GM12878 (cell line): ENCODE measurements around the gene MICA. TPM values are rescaled to one million over a fixed set of nuclear protein-coding genes. Genes with fewer than 3 reads are reported as not detected.

ENCODE experiments used
- ATAC-seq: fragments of 200-7000 bp; cut with Tn5 transposase; 3 replicates; pipeline ENCODE4 v1.9.1; 2020; ENCODE audit warnings: mild to moderate bottlenecking, moderate library complexity
- BruUV-seq: library from RNA; stranded (reverse); fragments of 400-500 nt; replicated peaks from 2 replicates; lab custom pipeline; 2021; lab: Mats Ljungman, UMichigan
- CTCF ChIA-PET: fragments of 300-600 bp; sonication (Branson Sonifier 250); formaldehyde crosslinking; extraction: SDS; loops from one replicate; lab custom pipeline; 2021; ENCODE audit warnings: inconsistent platforms; lab: Yijun Ruan, JAX
- POLR2A ChIA-PET: fragments of 350-600 bp; formaldehyde crosslinking; extraction: SDS; loops from one replicate; lab custom pipeline; 2021; ENCODE audit warnings: inconsistent platforms; lab: Charles Lee
- RAD21 ChIA-PET: fragments of 300-600 bp; sonication (Branson Sonifier 250); formaldehyde crosslinking; loops from one replicate; lab custom pipeline; 2023; ENCODE audit warnings: antibody characterized with exemption; ENCODE audit not compliant: unreplicated experiment; lab: Charles Lee
- SMC1A ChIA-PET: fragments of 300-600 bp; sonication (Branson Sonifier 250); formaldehyde crosslinking; loops from one replicate; lab custom pipeline; 2023; ENCODE audit not compliant: unreplicated experiment, uncharacterized antibody; lab: Charles Lee
- DNase-seq: peaks from one replicate; pipeline ENCODE4 v3.0.0-alpha.2; 2011; ENCODE audit warnings: low read depth, low spot score
- FAIRE-seq: peaks from 3 replicates; lab custom pipeline; 2011; peaks lifted over from hg19 to GRCh38; lab: Jason Lieb, UNC
- H2AFZ ChIP-seq: 2 replicates; pipeline ENCODE4 v1.6.0; 2011; ENCODE audit warnings: low read depth, low read length, control low read depth; ENCODE audit not compliant: control insufficient read depth
- H3K27ac ChIP-seq: 2 replicates; pipeline ENCODE4 v1.5.1; 2011; ENCODE audit warnings: control low read depth; ENCODE audit not compliant: control insufficient read depth, insufficient read depth
- H3K27me3 ChIP-seq, 2 experiments: replicated peaks in 1 of 2; 2 replicates each; pipeline versions ENCODE4 v1.6.0 to v1.6.1; 2011; ENCODE audit warnings: low read length in 1 of 2; ENCODE audit not compliant: control insufficient read depth in 2 of 2, insufficient read depth in 2 of 2
- H3K36me3 ChIP-seq, 2 experiments: 2 replicates each; pipeline ENCODE4 v1.5.1; 2011; ENCODE audit warnings: low read length in 1 of 2; ENCODE audit not compliant: control insufficient read depth in 2 of 2, insufficient read depth in 2 of 2
- H3K4me1 ChIP-seq: 2 replicates; pipeline ENCODE4 v1.6.1; 2011; ENCODE audit warnings: mild to moderate bottlenecking, low read length, moderate library complexity, mixed read lengths; ENCODE audit not compliant: control insufficient read depth, insufficient read depth
- H3K4me2 ChIP-seq: 2 replicates; pipeline ENCODE4 v1.6.0; 2011; ENCODE audit warnings: control low read depth; ENCODE audit not compliant: control insufficient read depth, insufficient read depth
- H3K4me3 ChIP-seq: fragments of 200-600 bp; sonication (generic); 2 replicates; pipeline ENCODE4 v1.5.1; 2016
- H3K79me2 ChIP-seq: 2 replicates; pipeline ENCODE4 v1.6.0; 2011; ENCODE audit warnings: low read length; ENCODE audit not compliant: control insufficient read depth, insufficient read depth
- H3K9ac ChIP-seq: 2 replicates; pipeline ENCODE4 v1.8.0; 2011; ENCODE audit warnings: low read length, control low read depth, mixed read lengths; ENCODE audit not compliant: control insufficient read depth, insufficient read depth
- H3K9me3 ChIP-seq: replicated peaks from 3 replicates; pipeline ENCODE4 v1.5.1; 2011; ENCODE audit warnings: mild to moderate bottlenecking, low read length; ENCODE audit not compliant: control insufficient read depth, insufficient read depth
- H4K20me1 ChIP-seq: 2 replicates; pipeline ENCODE4 v1.6.0; 2011; ENCODE audit not compliant: control insufficient read depth, insufficient read depth
- BCL11A ChIP-seq: IDR thresholded peaks from 2 replicates; pipeline ENCODE4 v1.6.1; 2011; ENCODE audit warnings: low read depth, low read length
- CHD1 ChIP-seq: IDR thresholded peaks from 2 replicates; pipeline ENCODE4 v1.6.1; 2012; ENCODE audit warnings: low read depth, low read length, improper control_type of control experiment
- ETV6 ChIP-seq, 2 experiments: fragments of 450-650 bp in 1 of 2; IDR thresholded peaks in 1 of 2; conservative IDR thresholded peaks in 1 of 2; 2 replicates each; pipeline ENCODE4 v1.6.1; 2014; ENCODE audit warnings: antibody characterized with exemption in 1 of 2, borderline replicate concordance in 1 of 2, low read depth in 1 of 2, mild to moderate bottlenecking in 1 of 2, moderate library complexity in 1 of 2
- JUNB ChIP-seq: IDR thresholded peaks from 2 replicates; pipeline ENCODE4 v1.6.1; 2016; ENCODE audit warnings: antibody characterized with exemption, mild to moderate bottlenecking
- NFIC ChIP-seq: IDR thresholded peaks from 2 replicates; pipeline ENCODE4 v1.6.1; 2012; ENCODE audit warnings: low read depth, mild to moderate bottlenecking, inconsistent platforms, low read length, moderate library complexity
- SUZ12 ChIP-seq: fragments of 200-600 bp; sonication (generic); IDR thresholded peaks from one replicate; pipeline ENCODE4 v1.6.1; 2018; ENCODE audit warnings: antibody characterized with exemption, mild to moderate bottlenecking; ENCODE audit not compliant: unreplicated experiment
- TCF12 ChIP-seq: IDR thresholded peaks from 2 replicates; pipeline ENCODE4 v1.6.1; 2011; ENCODE audit warnings: low read depth, mild to moderate bottlenecking, low read length
- ZBED1 ChIP-seq: IDR thresholded peaks from 2 replicates; pipeline ENCODE4 v1.6.1; 2016; ENCODE audit warnings: borderline replicate concordance
- ZNF274 ChIP-seq: IDR thresholded peaks from one replicate; pipeline ENCODE4 v1.8.0; 2011; ENCODE audit not compliant: insufficient read length, insufficient read depth
- ZNF622 ChIP-seq: fragments of 450-650 bp; IDR thresholded peaks from 2 replicates; pipeline ENCODE4 v1.6.1; 2017; ENCODE audit warnings: mild to moderate bottlenecking, inconsistent platforms
- WGBS: methylation state at CpG from one replicate; pipeline ENCODE4 v1.1.6; 2016; ENCODE audit warnings: low lambda C conversion rate; ENCODE audit not compliant: insufficient replicate concordance, insufficient coverage; ENCODE audit errors: missing lambda C conversion rate; 5-methylcytosine and 5-hydroxymethylcytosine counted together
- in situ Hi-C: fragments of 300-500 bp; cut with MboI; formaldehyde crosslinking; loops from 9 replicates; pipeline ENCODE4 v1.14.3; 2018; ENCODE audit warnings: mixed read lengths
- intact Hi-C: fragments of 100-400 bp; cut with micrococcal nuclease; formaldehyde crosslinking; loops from one replicate; pipeline ENCODE4 v1.14.2; 2022; ENCODE audit not compliant: unreplicated experiment
- polyA plus RNA-seq, 11 experiments: library from polyadenylated mRNA; depleted of rRNA in 4 of 11; unstranded in 6 of 11; stranded (reverse) in 5 of 11; fragments of >200 nt; fragmentation: Nextera tagmentation in 4 of 11; fragmentation: Illumina TruSeq in 1 of 11; extraction: Ambion mirVana in 4 of 11; extraction: Trizol in 1 of 11; gene quantifications; 1 replicate in 1 of 11; 2 replicates in 10 of 11; pipeline versions ENCODE4 v1.2.1 to v1.2.3, GENCODE V29; 2011 to 2016; ENCODE audit warnings: inconsistent platforms in 2 of 11, missing spikeins in 2 of 11, low read depth in 1 of 11
- total RNA-seq, 4 experiments: library from RNA; depleted of rRNA in 3 of 4; stranded (reverse); fragments of >200 nt in 3 of 4; fragmentation: Illumina TruSeq in 1 of 4; extraction: Trizol in 1 of 4; gene quantifications; 2 replicates each; pipeline versions ENCODE4 v1.2.1 to v1.2.3, GENCODE V29; 2013 to 2021
- TF ChIP-seq, protein P1 (sequence below): IDR thresholded peaks from 2 replicates; pipeline ENCODE4 v1.6.1; 2012; ENCODE audit warnings: low read depth, low read length, improper control_type of control experiment
- TF ChIP-seq, protein P2 (sequence below): fragments of 150-350 bp; IDR thresholded peaks from 2 replicates; pipeline ENCODE4 v1.6.1; 2014; ENCODE audit warnings: mild to moderate bottlenecking, low read depth, low read length
- TF ChIP-seq, protein P3 (sequence below): fragments of 450-650 bp; IDR thresholded peaks from 2 replicates; pipeline ENCODE4 v1.6.1; 2017; ENCODE audit warnings: mild to moderate bottlenecking

The MICA gene
- total and polyA plus RNA-seq, 10 of the 15 experiments (the other 5 are each of a cell fraction or from before 2014, with no cell fraction given): 3.6 to 10.5 (median 6.9) TPM

DNA sequence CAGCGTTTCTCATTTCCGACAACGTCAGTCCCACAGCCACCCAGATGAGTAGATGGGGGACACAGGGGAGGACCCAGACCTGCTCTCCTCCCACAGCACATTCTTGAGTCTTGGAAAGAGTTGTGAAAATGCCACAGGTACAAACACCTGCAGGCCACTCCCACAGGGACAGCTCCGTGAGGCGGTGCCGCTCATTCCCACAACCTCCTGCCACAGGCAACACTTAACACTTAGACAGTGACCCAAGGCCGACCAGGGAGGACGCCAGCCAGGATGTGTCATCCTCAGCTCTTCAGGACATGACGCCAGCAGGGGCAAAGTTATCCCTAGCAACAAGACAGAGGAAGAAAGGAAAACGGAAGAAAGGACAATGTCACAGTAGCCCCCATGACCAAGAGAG, 23.5 kb upstream of the MICA start:
- intact Hi-C loops: no loop called here
- CTCF ChIA-PET: interaction anchor here (1.3 to 1.7 kb wide), 4 partner anchors 9 to 62 kb away, joined by 3 to 5 read pairs (median 4); no protein-coding TSS in a partner anchor

More for the DNA sequence above, 23.5 kb upstream of the MICA start:
- BruUV-seq: no TSS peak
- no peaks in the 10 kb centered on the region for H3K36me3 ChIP-seq
- FAIRE-seq: no peak
- H3K4me2 ChIP-seq: no peak overlapping the region
- no peak overlapping the region for H3K4me3 ChIP-seq
- H3K27ac ChIP-seq: no peak overlapping the region
- peaks cover 3% of the 10 kb centered on the region in 2 experiments; a peak in 2 of 4 replicates for H3K27me3 ChIP-seq
- WGBS: 41% methylated on average over 10 of the region's 10 CpGs
- no peak for ATAC-seq
- DNase-seq: no peak
- ChIA-PET POLR2A (interaction anchor here (1.0 kb wide), 1 partner anchor 9 kb away, joined by 3 read pairs; no protein-coding TSS in a partner anchor), SMC1A (interaction anchor here (1.1 to 1.6 kb wide), 3 partner anchors 8 to 183 kb away, joined by 3 to 4 read pairs (median 4); no protein-coding TSS in a partner anchor), RAD21 (no interaction called here)
- H3K4me1 ChIP-seq: no peaks in the 10 kb centered on the region
- no peak overlapping the region for H2AFZ ChIP-seq
- no peaks in the 10 kb centered on the region for H4K20me1 ChIP-seq
- no peaks in the 10 kb centered on the region for H3K9me3 ChIP-seq
- TF ChIP-seq NFIC (no peak), ETV6 (conservative IDR thresholded peaks at IDR 0.05 in 1 of 2, IDR thresholded peaks at IDR 0.05 in 1 of 2; ENCODE audit: borderline replicate concordance in 1 of 2, low read depth in 1 of 2) (no peak), ZNF274 (no peak), SUZ12 (no peak), ZNF622 (no peak), BCL11A (no peak), ZBED1 (no peak), CHD1 (no peak), JUNB (no peak), TCF12 (no peak)
- TF ChIP-seq, protein P1, sequence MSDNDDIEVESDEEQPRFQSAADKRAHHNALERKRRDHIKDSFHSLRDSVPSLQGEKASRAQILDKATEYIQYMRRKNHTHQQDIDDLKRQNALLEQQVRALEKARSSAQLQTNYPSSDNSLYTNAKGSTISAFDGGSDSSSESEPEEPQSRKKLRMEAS: no peak
- TF ChIP-seq, protein P2, sequence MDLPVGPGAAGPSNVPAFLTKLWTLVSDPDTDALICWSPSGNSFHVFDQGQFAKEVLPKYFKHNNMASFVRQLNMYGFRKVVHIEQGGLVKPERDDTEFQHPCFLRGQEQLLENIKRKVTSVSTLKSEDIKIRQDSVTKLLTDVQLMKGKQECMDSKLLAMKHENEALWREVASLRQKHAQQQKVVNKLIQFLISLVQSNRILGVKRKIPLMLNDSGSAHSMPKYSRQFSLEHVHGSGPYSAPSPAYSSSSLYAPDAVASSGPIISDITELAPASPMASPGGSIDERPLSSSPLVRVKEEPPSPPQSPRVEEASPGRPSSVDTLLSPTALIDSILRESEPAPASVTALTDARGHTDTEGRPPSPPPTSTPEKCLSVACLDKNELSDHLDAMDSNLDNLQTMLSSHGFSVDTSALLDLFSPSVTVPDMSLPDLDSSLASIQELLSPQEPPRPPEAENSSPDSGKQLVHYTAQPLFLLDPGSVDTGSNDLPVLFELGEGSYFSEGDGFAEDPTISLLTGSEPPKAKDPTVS: no peak
- TF ChIP-seq, protein P3, sequence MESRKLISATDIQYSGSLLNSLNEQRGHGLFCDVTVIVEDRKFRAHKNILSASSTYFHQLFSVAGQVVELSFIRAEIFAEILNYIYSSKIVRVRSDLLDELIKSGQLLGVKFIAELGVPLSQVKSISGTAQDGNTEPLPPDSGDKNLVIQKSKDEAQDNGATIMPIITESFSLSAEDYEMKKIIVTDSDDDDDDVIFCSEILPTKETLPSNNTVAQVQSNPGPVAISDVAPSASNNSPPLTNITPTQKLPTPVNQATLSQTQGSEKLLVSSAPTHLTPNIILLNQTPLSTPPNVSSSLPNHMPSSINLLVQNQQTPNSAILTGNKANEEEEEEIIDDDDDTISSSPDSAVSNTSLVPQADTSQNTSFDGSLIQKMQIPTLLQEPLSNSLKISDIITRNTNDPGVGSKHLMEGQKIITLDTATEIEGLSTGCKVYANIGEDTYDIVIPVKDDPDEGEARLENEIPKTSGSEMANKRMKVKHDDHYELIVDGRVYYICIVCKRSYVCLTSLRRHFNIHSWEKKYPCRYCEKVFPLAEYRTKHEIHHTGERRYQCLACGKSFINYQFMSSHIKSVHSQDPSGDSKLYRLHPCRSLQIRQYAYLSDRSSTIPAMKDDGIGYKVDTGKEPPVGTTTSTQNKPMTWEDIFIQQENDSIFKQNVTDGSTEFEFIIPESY: no peak
- in situ Hi-C loops: no loop called here
- H3K79me2 ChIP-seq: no peaks in the 10 kb centered on the region
- no peak overlapping the region for H3K9ac ChIP-seq
